Thymus (tissue), 11 donors: ENCODE measurements around the gene ZBTB7C. TPM values are rescaled to one million over a fixed set of nuclear protein-coding genes. Genes with fewer than 3 reads are reported as not detected.
A peak's percentile ranks its signal among the peaks of the same experiment; 100 is the strongest.

ENCODE experiments used
- DNase-seq, 9 donors: peaks; one replicate each; pipeline ENCODE4 v3.0.0-alpha.2; 2013; ENCODE audit warnings: low spot score in 9 of 9, low read depth in 6 of 9, missing footprints in 1 of 9
- H3K27ac ChIP-seq, 2 donors: one replicate each; pipeline ENCODE4 v1.5.1; 2013; ENCODE audit warnings: control low read depth in 1 of 2, low read depth in 1 of 2, low read length in 1 of 2, mild to moderate bottlenecking in 1 of 2, moderate library complexity in 1 of 2
- H3K27me3 ChIP-seq, 2 donors: one replicate each; pipeline ENCODE4 v1.5.1; 2013; ENCODE audit warnings: low read length in 1 of 2; ENCODE audit not compliant: control insufficient read depth in 2 of 2, insufficient read depth in 1 of 2
- H3K36me3 ChIP-seq, 2 donors: one replicate each; pipeline ENCODE4 v1.5.1; 2013; ENCODE audit warnings: low read length in 1 of 2, mild to moderate bottlenecking in 1 of 2, moderate library complexity in 1 of 2; ENCODE audit not compliant: control insufficient read depth in 2 of 2, insufficient read depth in 2 of 2
- H3K4me1 ChIP-seq, 2 donors: one replicate each; pipeline ENCODE4 v1.5.1; 2013; ENCODE audit warnings: low read length in 2 of 2; ENCODE audit not compliant: control insufficient read depth in 2 of 2, insufficient read depth in 2 of 2
- H3K4me3 ChIP-seq, 2 donors: one replicate each; pipeline ENCODE4 v1.5.1; 2013; ENCODE audit warnings: low read length in 2 of 2, control low read depth in 1 of 2, mild to moderate bottlenecking in 1 of 2
- H3K9me3 ChIP-seq, 2 donors: one replicate each; pipeline ENCODE4 v1.5.1; 2013; ENCODE audit warnings: low read length in 1 of 2, mild to moderate bottlenecking in 1 of 2; ENCODE audit not compliant: control insufficient read depth in 2 of 2, insufficient read depth in 1 of 2
- WGBS: extraction: QIAGEN DNeasy Blood & Tissue Kit; methylation state at CpG from one replicate; pipeline ENCODE4 v1.1.7; 2013; 5-methylcytosine and 5-hydroxymethylcytosine counted together
- polyA plus RNA-seq: library from polyadenylated mRNA; stranded (reverse); fragments of 200-250 nt; gene quantifications from one replicate; pipeline ENCODE4 v1.2.3, GENCODE V29; 2013
- total RNA-seq: library from RNA; stranded (reverse); fragments of 120-200 nt; gene quantifications from one replicate; pipeline ENCODE4 v1.2.4, GENCODE V29; 2013
- donor health status: healthy.

ZBTB7C gene
- total and polyA plus RNA-seq, 2 donors = 0.14 to 0.73 TPM

- Histone ChIP-seq H3K4me1 (no peaks in the 10 kb centered on the region), H3K36me3 (no peaks in the 10 kb centered on the region), H3K4me3 (no peak overlapping the region), H3K27me3 (peaks cover 0 to 2% of the 10 kb centered on the region in 2 donors), H3K9me3 (no peaks in the 10 kb centered on the region), H3K27ac (no peak overlapping the region)
- WGBS = 88% methylated on average over 4 of the region's 4 CpGs
- no peak for DNase-seq
These were observed 69.5 kb downstream of the ZBTB7C start for GRCh38 chr18:48339692-48340091.

GRCh38 chr18:48338915-48339314 lies 70.3 kb downstream of the ZBTB7C start:
- H3K27ac ChIP-seq = no peak overlapping the region
- no peaks in the 10 kb centered on the region for H3K4me1 ChIP-seq
- no peaks in the 10 kb centered on the region for H3K9me3 ChIP-seq
- no peak for DNase-seq
- WGBS = 98% methylated on average over 3 of the region's 3 CpGs
- H3K27me3 ChIP-seq = peaks cover 0 to 3% of the 10 kb centered on the region in 2 donors
- no peak overlapping the region for H3K4me3 ChIP-seq
- H3K36me3 ChIP-seq = no peaks in the 10 kb centered on the region

- Histone ChIP-seq H3K4me3 (no peak overlapping the region), H3K27me3 (peaks cover 0 to 3% of the 10 kb centered on the region in 2 donors), H3K27ac (no peak overlapping the region), H3K4me1 (no peaks in the 10 kb centered on the region), H3K9me3 (no peaks in the 10 kb centered on the region), H3K36me3 (no peaks in the 10 kb centered on the region)
- DNase-seq = no peak
- 96% methylated on average over 2 of the region's 2 CpGs for WGBS
These were observed 72.1 kb downstream of the ZBTB7C start for GRCh38 chr18:48337053-48337452.

GRCh38 chr18:48336332-48336731 lies 72.9 kb downstream of the ZBTB7C start:
- no peaks in the 10 kb centered on the region for H3K36me3 ChIP-seq
- H3K27me3 ChIP-seq = peaks cover 0 to 3% of the 10 kb centered on the region in 2 donors
- no peak overlapping the region for H3K27ac ChIP-seq
- no peak for DNase-seq
- H3K4me3 ChIP-seq = no peak overlapping the region
- no peaks in the 10 kb centered on the region for H3K4me1 ChIP-seq
- H3K9me3 ChIP-seq = no peaks in the 10 kb centered on the region
- 91% methylated on average over 8 of the region's 8 CpGs for WGBS

DNA sequence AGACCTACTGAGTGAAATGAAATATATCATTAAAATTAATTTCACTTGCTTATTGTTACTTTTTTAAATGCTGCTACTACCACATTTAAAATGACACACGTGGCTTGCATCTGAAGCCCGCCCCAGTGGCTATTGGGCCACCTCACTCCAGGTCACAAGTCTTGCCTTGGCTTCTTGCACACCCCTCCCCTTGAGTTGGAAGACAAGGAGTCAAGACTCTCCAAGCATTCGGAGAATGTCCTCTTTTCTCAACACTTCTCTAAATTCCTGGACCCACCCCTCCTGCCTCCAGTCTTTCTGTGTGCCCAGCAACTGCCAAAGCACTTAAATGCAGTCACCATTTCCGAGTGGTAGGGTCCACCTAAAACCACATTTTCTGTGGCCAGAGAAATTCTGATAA lies 73.4 kb downstream of the ZBTB7C start:
- no peaks in the 10 kb centered on the region for H3K36me3 ChIP-seq
- no peak for DNase-seq
- H3K9me3 ChIP-seq = no peaks in the 10 kb centered on the region
- no peaks in the 10 kb centered on the region for H3K4me1 ChIP-seq
- peaks cover 0 to 3% of the 10 kb centered on the region in 2 donors for H3K27me3 ChIP-seq
- WGBS = 90% methylated on average over 4 of the region's 4 CpGs
- H3K4me3 ChIP-seq = no peak overlapping the region
- H3K27ac ChIP-seq = no peak overlapping the region

DNA sequence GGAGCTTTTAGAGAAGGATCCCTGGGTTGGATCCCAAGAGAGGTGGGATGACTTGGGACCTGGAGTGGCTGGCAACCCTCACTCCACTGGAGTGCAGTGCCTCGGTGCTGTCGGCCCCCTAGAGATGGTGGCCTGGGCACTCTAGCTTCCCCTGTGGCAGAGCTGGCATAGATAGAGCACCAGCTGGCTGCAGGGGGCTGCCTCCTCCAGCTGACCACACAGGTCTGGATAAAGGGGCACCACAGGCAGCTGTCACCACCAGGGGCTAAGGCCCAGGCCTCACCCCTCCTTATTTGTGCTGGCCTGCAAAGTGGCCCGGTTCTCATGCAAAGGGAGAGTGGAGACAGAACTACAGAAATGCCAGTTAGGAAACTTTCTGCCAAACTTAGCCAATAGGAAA lies 74.3 kb downstream of the ZBTB7C start:
- Histone ChIP-seq H3K27ac (no peak overlapping the region), H3K4me3 (no peak overlapping the region), H3K27me3 (peaks cover 0 to 3% of the 10 kb centered on the region in 2 donors), H3K9me3 (no peaks in the 10 kb centered on the region), H3K36me3 (no peaks in the 10 kb centered on the region), H3K4me1 (no peaks in the 10 kb centered on the region)
- 98% methylated on average over 3 of the region's 3 CpGs for WGBS
- no peak for DNase-seq

DNA sequence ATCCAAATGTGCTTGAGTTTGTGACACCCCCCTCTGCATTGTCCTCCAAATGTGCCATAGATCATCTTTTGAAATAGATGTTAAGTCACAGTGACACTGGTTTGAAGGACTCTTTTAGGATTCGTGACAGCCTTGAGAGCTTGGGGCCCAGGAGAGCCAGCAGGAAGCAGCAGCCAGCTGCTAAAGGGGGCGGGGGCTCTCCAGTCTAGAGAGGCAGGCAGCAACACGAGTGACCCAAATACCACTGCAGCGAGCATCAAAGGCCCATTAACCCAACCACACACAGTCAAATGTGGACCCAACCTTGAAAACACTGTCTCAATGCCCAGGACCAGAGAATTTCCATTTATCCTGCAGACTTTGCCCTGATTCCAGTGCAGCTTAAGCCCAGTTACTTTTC lies 75.6 kb downstream of the ZBTB7C start:
- no peaks in the 10 kb centered on the region for H3K36me3 ChIP-seq
- H3K9me3 ChIP-seq = no peaks in the 10 kb centered on the region
- no peak overlapping the region for H3K27ac ChIP-seq
- no peaks in the 10 kb centered on the region for H3K4me1 ChIP-seq
- DNase-seq = peak in 1 of 9 donors; percentile 6
- H3K4me3 ChIP-seq = no peak overlapping the region
- WGBS = 31% methylated on average over 4 of the region's 4 CpGs
- peaks cover 0 to 3% of the 10 kb centered on the region in 2 donors for H3K27me3 ChIP-seq

- DNase-seq = no peak
- no peak overlapping the region for H3K27ac ChIP-seq
These were observed 78.9 kb downstream of the ZBTB7C start for GRCh38 chr18:48330016-48330991.

GRCh38 chr18:48328473-48329210 lies 80.5 kb downstream of the ZBTB7C start:
- 88% methylated on average over 7 of the region's 7 CpGs for WGBS
- Histone ChIP-seq H3K27me3 (no peaks in the 10 kb centered on the region), H3K36me3 (no peaks in the 10 kb centered on the region), H3K27ac (no peak overlapping the region), H3K4me3 (no peak overlapping the region), H3K9me3 (no peaks in the 10 kb centered on the region), H3K4me1 (no peaks in the 10 kb centered on the region)
- no peak for DNase-seq

More at GRCh38 chr18:48330016-48330991, 78.9 kb downstream of the ZBTB7C start:
- no peaks in the 10 kb centered on the region for H3K4me1 ChIP-seq
- WGBS = 85% methylated on average over 8 of the region's 8 CpGs
- peaks cover 0 to 3% of the 10 kb centered on the region in 2 donors for H3K27me3 ChIP-seq
- H3K36me3 ChIP-seq = no peaks in the 10 kb centered on the region
- no peak overlapping the region for H3K4me3 ChIP-seq
- no peaks in the 10 kb centered on the region for H3K9me3 ChIP-seq
